DMS 273 treated with DMSO at 0.1 percent for 48 hours (cell line): ENCODE data around the gene NOTCH2.
"Not testable (repeated sequence)": the region's sequence is repeated elsewhere in the genome, so short reads cannot be mapped to it uniquely, and the experiment has no call there.

ENCODE experiments used
- DNase-seq: peaks from one replicate; lab custom pipeline; 2025; lab: John Stamatoyannopoulos, UW

The NOTCH2 gene

DNA sequence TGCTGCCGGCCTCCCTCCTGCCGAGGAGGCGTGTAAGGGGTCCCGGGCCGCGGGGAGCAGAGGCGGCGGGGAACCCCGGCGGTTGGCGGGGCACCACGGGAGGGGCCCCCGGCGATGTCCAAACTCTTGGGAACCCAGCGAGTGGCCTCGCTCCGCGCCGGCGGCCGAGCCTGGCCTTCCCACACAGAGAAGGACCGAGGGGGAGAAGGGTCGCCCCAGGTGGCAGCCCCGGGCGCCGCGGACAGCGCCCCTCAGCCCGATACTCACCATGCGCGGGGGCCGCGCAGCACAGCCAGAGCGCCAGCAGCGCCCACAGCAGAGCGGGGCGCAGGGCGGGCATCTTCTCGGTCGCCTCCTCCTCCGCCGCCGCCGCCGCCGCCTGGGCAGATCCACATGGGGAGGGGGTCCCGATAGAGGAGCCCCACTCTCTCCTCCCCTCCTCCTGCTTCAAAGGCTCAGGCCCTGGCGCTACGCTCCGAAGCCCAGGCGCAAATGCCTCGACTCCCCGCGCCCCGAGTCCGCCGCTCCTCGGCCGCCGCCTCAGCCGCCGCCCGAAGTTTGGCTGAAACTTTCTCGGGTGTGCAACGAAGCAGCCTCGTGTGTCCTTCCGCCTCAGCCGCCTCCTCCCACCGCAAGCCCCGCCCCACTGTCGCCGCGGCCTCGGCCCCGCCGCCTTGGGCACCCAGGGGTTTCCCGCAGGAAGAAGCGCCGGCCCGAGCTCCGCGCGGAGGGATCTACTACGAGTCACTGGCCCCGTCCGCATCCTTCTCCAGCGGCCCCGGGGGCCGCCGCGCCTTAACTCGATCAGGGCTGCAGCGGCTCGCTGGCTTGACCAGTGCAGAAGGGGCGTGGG lies at the start of gene NOTCH2:
Gene NOTCH2 (minus strand): TSS at position 596 of the 853 bp plus-strand sequence. CDS start 256 bp downstream, at position 340.
- DNase-seq, result not testable (repeated sequence)

DNA sequence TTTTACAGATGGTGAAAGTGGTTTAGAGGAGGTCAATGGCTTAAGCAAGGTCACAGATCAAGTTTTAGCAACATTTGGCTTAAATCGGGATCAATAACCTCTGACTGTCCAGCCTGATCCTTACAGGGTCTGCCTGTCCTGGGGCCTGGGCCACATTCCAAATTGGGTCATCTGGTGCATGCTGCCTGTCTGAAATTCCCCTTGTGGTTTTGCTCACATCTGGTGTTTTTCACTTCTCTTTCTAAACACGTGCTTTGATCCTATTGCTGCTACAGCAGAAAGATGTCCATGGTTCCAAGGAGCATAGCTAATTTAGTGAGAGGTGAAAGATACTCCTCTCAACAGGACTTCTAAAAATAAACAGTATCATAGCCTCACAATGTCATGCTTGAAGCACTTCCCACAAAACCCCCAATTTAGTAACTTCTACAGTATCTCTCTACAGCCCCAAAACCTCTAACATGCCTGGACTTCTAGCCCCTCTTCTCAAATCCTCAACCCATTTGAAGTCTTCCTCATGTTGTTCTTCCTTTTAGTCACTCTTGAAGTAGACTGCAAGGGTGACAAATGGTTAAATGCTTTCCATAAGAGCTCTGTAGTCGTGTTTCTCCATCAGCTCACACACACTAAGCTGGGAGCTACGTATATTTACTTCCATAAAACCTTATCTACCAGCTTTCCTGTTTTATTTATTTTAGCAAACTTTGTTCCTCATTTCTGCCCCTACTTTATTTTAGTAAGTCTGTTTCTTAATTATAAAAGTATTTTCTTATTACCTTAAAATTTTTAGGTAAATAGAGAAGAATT lies 48.1 kb upstream of the NOTCH2 start:
- peak; percentile 41 for DNase-seq

DNA sequence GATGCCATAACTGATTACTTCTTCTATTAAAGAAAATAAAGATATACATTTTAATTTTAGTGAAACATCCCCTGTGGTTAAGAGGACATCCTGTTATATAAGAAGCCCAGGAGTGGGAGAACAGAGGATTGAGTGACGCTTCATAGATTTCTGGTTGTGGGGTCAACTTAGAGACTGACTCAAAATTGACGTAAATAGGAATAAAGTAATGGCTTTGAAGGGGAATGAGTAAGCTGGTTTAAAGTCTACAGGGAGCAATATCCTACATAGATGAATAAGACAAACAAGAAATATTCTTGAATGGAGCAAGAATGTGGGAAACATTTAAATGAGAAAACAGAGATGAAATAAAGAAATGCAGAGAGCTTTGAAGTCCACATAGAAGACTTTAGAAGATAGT lies 46.6 kb upstream of the NOTCH2 start:
- DNase-seq, result not testable (repeated sequence)

DNA sequence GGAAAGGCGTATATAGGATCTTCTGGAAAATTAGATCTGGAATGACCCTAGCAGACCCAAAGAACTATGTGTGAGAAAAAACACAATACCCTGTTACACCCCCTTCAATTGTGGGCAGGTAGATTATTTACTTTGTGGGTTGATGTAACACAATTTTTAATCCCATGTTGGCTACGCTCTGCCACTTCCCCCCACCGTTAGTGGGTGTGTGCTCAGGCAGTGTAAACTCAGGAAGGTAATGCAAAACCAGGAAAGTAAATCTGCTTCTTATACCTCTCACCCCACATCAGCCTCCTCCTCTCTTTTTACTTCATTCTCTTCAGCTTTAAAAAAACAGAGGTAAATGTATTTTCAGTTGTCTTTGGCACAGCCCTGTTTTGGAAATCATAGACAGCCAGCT lies 43.7 kb upstream of the NOTCH2 start:
- DNase-seq, result not testable (repeated sequence)

DNA sequence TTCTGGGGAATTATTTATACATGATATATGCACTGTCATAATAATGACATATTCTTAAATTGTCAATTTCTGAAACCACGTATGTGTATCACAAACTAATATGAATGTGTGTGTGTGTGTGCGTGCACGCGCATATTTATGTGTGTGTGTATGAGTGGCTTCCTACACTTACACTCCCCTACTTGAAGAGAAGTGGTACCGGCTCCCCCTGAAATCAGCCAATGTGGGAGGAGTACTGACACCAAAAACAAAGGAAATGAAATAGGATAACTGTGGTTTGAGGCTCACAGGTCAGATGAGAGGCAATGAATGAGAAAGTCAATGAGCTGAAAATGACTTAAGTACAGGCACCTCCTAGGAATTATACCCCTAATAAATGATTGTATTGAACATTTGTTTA lies 42.8 kb upstream of the NOTCH2 start:
- not testable (repeated sequence) for DNase-seq

- not testable (repeated sequence) for DNase-seq
Observed at GRCh38 chr1:120111771-120112170, 42.3 kb upstream of the NOTCH2 start.

DNA sequence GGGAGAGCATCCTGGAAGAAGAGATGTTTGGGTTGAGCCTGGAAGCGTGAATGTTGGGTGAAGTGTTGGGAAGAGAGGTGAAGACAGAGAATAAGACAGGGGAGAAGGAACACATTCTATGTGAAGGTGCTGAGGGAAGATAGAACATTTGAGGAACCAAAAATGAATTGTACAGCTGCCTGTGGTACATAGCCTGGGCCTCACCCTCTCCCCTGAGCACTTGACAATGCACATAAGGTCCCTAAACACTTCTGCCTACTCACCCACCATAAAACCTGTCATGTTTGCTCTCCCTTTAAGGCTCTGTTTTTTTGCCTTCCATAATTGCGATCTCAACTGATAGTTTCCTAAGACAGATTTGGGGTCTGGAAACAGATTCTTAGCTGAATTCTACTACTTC lies 41.5 kb upstream of the NOTCH2 start:
- DNase-seq, result not testable (repeated sequence)

GRCh38 chr1:120109656-120110055 lies 40.2 kb upstream of the NOTCH2 start:
- DNase-seq, result not testable (repeated sequence)

DNA sequence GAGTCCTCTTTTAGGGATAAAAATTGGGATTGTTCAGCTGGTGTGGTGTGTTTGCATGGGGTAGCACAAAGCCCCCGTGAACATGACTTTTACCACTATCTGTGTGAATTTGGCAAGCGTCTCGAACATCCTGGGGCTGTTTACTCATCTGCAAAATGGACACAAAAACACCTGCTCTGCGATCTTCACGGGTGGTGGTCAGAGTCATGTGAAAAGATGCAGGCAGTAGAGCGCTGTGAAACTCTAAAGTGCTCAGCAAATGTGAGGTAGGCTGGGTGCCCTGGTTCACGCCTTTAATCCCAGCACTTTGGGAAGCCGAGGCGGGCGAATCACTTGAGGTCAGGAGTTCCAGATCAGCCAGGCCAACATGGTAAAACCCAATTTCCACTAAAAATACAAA lies 39.7 kb upstream of the NOTCH2 start:
- DNase-seq, result not testable (repeated sequence)

DNA sequence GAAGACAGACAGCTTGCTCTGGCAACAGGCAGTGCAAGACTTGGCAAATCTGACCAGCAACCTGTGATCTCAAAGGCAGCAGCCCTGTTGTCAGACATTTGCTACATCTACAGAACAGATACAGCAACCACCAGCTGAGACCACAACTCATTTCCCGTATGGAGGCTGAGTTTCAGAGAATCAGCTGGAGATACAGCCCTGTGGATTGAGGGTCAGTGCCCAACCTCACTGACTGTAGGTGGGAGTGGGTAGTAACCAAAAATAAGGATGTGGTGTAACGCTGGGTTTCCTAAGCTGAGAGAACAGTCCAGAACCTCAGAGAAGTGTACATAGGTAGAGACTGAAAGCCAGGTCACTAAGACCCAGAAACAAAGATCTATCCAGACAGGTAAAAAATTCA lies 35.8 kb upstream of the NOTCH2 start:
- not testable (repeated sequence) for DNase-seq

DNA sequence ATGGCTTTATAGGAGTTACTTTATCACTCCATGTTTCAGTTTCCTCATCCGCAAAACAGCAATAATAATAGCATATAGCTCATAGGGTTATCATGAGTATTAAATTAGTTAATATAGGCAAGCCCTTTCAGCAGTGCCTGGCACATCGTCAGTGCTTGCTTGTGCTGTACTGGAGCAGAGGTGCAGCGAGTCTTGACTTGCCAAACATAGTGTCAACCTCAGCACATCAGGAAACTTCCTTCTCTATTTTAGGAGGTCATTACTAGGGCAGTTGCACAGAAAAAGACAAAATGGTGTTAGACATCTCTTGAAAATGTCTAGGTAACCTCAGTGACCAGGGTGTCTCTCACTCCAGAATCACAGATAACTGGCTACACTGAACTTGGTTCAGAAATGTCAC lies 34.3 kb upstream of the NOTCH2 start:
- DNase-seq, result not testable (repeated sequence)

DNA sequence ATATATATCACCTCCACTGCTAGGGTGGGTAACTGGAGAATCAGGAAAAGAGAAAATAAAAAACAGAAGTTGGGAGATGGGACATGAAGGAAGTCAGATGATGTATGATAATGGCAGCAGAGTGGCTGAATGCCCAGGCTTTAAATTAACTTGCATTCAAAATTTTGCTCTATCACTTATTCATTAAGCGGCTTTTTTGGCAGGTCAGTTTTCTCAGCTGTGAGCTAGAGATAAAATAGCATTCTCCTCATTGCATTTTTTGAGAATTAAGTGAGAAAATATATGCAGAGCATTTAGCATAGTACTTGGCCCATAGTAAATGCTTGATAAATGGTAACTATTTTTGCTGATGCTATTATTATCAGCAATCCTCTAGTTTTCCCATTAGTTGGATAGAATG lies 32.1 kb upstream of the NOTCH2 start:
- DNase-seq, result not testable (repeated sequence)

DNA sequence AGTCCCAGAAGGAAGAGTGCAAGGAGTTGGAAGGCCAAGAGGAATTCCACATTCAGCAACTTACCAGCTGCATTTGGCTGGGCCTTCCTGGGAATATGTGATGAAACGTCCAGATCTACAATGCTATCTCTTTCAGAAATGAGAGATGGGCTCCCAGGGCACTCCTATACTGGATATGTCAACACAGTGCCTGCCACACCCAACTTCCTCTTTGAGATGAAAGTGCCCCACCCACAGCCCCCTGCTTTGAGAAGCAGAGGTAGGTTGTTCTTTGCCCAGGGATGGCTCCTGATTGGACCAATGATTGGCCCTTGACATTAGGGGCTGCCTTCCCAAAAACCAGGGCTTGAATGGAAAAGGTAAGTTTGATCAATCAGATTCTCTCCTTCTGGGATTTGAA lies 31.1 kb upstream of the NOTCH2 start:
- DNase-seq, result not testable (repeated sequence)

DNA sequence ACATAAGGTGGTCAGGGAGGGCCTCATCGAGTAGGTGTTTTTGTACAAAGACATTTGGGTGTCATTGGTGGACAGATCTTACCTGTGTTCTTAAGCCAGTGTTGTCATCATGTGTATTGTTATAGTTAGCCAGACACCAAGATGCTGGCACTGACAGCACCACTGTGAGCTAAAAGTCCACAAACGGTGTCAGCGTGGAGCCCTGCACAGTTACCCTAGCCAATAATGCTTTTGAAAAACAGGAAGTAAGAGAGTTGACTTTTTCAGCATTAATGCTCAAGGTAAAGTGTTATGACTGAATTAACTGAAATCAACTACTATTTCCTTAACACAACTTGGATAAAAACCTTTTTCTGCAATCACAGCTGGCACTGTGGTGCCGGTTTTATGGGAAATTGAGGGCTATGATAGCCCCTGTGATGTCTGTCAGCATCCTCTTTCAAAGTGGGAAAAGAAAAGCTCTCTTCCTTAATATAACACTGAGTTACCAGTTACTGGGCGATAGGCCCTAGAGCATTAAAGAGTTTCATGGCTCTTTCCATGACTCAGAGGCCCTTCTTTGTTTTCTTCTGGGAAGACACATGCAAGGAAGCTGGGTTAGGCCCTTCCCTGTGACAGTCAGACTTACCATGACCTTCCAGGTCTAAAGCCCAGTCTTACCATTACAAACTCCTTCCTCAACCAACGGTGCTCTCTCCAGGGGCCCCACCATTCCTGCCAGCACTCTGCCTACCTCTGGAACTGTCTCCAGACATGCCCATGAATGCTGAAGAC lies 29.7 kb upstream of the NOTCH2 start:
- not testable (repeated sequence) for DNase-seq

- DNase-seq, result not testable (repeated sequence)
Observed at GRCh38 chr1:120096981-120097545, 27.6 kb upstream of the NOTCH2 start.

DNA sequence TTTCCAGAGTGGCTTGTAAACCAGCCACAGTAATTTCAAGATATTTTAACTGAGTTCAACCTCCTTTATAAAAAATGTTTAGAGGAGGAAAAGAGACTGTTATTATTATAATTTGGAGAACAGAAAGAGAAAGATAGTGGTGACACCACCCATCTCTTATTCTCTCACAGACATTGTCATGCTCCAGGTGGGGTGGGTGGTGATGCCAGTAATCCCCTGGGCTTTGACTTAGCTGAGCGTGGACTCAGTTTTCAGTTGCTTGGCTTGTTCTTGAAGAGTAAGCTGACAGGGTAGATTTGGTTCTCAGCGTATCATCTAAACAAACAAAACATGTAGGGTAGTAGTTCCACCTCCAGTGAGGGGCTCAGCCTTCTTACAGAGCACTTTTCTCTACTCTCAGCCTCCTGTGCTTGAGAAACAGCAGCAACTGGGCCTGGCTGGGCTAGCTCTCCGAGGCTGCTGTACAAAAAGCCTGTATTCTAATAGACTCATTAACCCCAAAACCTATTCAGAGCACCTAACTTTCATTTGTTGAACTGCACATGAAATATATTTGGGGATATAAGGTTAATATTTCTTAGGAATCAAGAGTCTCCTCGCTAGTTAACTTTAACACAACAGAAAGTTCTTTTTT lies 24.2 kb upstream of the NOTCH2 start:
- DNase-seq, result not testable (repeated sequence)

DNA sequence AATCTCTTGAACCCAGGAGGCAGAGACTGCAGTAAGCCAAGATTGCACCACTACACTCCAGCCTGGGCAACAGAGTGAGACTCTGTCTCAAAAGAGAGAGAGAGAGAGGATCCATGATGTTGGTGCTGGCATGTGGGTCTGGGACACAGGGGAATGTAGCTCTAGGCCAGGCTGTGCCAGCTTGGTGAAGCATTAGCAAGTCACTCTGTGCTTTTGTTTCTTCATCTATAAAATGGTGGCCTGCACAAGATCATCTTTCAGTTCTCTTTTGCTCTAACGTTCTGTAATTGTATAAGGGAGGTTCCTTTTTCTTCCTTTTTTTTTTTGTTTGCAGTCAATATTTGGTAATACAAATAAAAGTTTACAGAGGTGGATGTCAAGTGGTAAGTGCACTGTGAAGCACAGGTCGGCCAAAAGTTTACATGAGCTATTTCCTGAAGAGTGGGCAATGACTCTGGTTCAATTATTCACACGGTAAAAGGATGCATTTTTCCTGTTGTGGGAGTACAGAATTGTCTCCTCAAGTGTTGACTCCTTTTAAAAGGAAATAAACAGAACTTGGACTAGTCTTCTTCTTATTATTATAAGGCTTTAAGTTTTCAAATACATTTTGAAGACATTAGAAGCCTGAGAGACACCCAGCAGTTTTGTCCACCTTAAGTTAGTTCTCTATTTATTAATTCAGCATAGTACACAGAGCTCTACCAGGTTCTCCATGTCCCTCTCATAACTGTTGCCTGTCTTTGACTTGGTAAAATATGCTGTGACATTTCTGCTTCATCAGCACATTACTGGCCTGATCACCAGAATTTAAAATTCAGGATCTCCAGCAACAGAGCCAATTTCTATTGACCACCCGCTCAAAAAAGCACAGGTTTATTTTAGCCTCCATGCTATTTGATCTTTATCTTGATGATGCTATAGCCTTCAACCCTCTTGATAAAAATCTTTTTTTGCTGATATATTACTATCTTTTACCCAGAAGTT lies 23.1 kb upstream of the NOTCH2 start:
- DNase-seq, result not testable (repeated sequence)

- not testable (repeated sequence) for DNase-seq
Observed at GRCh38 chr1:120090830-120091229, 21.4 kb upstream of the NOTCH2 start.

DNA sequence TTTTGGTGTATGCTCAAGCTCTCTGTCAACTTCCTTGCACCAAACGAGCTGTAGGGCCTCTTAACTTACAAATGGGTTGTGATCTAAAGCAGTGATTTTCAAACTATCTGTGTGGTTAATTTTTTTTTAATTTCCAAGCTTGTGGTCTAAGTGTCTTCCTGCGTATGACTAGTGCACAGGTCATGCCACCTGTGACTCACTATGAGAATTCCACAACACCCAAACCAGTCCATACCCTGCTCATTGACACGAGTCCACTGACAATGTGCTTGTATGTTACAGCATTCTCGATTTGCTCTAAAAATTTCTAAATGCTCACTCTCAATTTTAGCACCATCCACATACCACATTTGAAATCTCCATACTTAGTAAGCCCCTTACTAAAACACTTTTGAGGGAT lies 18.5 kb upstream of the NOTCH2 start:
- not testable (repeated sequence) for DNase-seq

- DNase-seq, result not testable (repeated sequence)
Observed at GRCh38 chr1:120069920-120070214, 405 bp upstream of the NOTCH2 start.
